Breast epithelium (tissue), 4 donors: ENCODE results near the gene GPR55. TPM values are rescaled to one million over a fixed set of nuclear protein-coding genes. Genes with fewer than 3 reads are reported as not detected.

Source experiments
- DNase-seq, 2 donors: peaks; one replicate each; pipeline ENCODE4 v3.0.0-alpha.2; 2019; ENCODE audit warnings: low spot score in 2 of 2
- H3K27ac ChIP-seq, 2 donors: fragments of 200-600 bp; sonication (generic) in 1 of 2; one replicate each; pipeline ENCODE4 v1.5.1; 2016 to 2019; ENCODE audit warnings: mild to moderate bottlenecking in 1 of 2
- H3K27me3 ChIP-seq, 2 donors: fragments of 200-600 bp; sonication (generic) in 1 of 2; one replicate each; pipeline versions ENCODE4 v1.5.1 to v1.6.0; 2017 to 2019; ENCODE audit warnings: control low read depth in 1 of 2, mild to moderate bottlenecking in 1 of 2
- H3K36me3 ChIP-seq: fragments of 200-600 bp; one replicate; pipeline ENCODE4 v1.5.1; 2019
- H3K4me1 ChIP-seq, 2 donors: fragments of 200-600 bp; sonication (generic); one replicate each; pipeline ENCODE4 v1.5.1; 2016 to 2019; ENCODE audit warnings: control low read depth in 1 of 2
- H3K4me3 ChIP-seq, 3 donors: fragments of 200-600 bp; sonication (generic); 1 replicate in 2 of 3; 2 replicates in 1 of 3; pipeline ENCODE4 v1.5.1; 2016 to 2019; ENCODE audit warnings: mild to moderate bottlenecking in 3 of 3, moderate library complexity in 2 of 3
- H3K9me3 ChIP-seq, 2 donors: fragments of 200-600 bp; sonication (generic) in 1 of 2; one replicate each; pipeline ENCODE4 v1.5.1; 2016 to 2019; ENCODE audit warnings: control low read depth in 1 of 2
- POLR2A ChIP-seq: fragments of 450-650 bp; IDR thresholded peaks from one replicate; pipeline ENCODE4 v1.6.1; 2016; ENCODE audit warnings: antibody characterized with exemption, mild to moderate bottlenecking, moderate library complexity
- POLR2AphosphoS5 ChIP-seq, 3 donors: sonication (generic); formaldehyde crosslinking; IDR thresholded peaks; one replicate each; pipeline ENCODE4 v1.6.1; 2017; ENCODE audit warnings: antibody characterized with exemption in 3 of 3
- intact Hi-C: fragments of 100-400 bp; cut with DNase I; formaldehyde crosslinking; loops from one replicate; pipeline ENCODE4 v1.15.1; 2023; ENCODE audit warnings: low total_unique reads
- total RNA-seq, 3 donors: library from RNA; depleted of rRNA; stranded (reverse); fragments of >200 nt; gene quantifications; one replicate each; pipeline ENCODE4 v1.1.0, GENCODE V29; 2016
- TF ChIP-seq, protein P1 (sequence below), 3 donors: fragments of 450-650 bp; IDR thresholded peaks; one replicate each; pipeline ENCODE4 v1.5.1; 2016 to 2017; ENCODE audit warnings: antibody characterized with exemption in 3 of 3, mild to moderate bottlenecking in 3 of 3, moderate library complexity in 3 of 3

Gene GPR55
- total RNA-seq, 3 donors from 2014 or later, result 0.16 to 0.44 TPM; not detected in 1

DNA sequence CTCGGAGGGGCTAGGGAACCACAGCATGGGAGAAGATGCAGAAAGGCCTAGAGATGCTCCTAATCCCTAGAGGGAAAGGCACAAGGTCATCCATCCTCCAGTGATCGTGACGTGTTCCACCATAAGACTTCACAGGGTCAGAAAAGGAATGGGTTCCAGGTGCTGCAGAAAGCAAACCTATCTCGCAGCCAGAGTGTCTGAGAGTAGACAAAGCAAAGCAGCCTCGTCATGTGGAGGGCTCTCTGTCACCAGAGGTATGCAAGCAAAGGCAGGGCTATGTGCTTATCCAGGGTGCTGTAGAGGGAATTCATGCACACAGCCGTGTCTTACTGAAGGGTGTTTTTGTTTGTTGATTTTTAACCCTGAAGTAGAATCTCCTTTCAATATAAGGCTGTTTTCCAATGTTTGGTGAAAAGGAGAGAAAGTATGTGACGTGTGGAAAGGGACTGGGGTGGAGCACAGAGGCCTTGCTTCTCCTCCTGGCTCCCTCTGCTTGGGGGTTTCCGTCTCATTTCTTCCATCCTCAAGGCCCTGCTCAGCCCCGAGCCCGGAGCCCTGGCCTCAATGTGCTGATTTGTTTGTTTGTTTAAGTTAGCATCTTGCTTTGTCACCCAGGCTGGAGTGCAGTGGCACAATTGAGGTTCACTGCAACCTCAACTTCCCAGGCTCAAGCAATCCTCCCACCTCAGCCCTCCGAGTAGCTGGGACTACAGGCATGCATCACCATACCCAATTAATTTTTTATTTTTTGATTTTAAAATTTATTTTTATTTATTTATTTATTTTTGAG, 3.0 kb downstream of the GPR55 start:
- Histone ChIP-seq H3K4me1 (no peaks in the 10 kb centered on the region), H3K4me3 (no peak overlapping the region), H3K27ac (no peak overlapping the region), H3K36me3 (no peaks in the 10 kb centered on the region), H3K9me3 (no peaks in the 10 kb centered on the region), H3K27me3 (no peaks in the 10 kb centered on the region)
- peak in 1 of 2 donors; percentile 30 for DNase-seq
- intact Hi-C loops, result no loop called here
- no peak for TF ChIP-seq POLR2AphosphoS5 (IDR thresholded peaks at IDR 0.05)
- TF ChIP-seq, protein P1, sequence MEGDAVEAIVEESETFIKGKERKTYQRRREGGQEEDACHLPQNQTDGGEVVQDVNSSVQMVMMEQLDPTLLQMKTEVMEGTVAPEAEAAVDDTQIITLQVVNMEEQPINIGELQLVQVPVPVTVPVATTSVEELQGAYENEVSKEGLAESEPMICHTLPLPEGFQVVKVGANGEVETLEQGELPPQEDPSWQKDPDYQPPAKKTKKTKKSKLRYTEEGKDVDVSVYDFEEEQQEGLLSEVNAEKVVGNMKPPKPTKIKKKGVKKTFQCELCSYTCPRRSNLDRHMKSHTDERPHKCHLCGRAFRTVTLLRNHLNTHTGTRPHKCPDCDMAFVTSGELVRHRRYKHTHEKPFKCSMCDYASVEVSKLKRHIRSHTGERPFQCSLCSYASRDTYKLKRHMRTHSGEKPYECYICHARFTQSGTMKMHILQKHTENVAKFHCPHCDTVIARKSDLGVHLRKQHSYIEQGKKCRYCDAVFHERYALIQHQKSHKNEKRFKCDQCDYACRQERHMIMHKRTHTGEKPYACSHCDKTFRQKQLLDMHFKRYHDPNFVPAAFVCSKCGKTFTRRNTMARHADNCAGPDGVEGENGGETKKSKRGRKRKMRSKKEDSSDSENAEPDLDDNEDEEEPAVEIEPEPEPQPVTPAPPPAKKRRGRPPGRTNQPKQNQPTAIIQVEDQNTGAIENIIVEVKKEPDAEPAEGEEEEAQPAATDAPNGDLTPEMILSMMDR (IDR thresholded peaks at IDR 0.05), result no peak
- TF ChIP-seq POLR2A, result no peak

- Histone ChIP-seq H3K36me3 (no peaks in the 10 kb centered on the region), H3K9me3 (no peaks in the 10 kb centered on the region), H3K4me3 (no peak overlapping the region), H3K27ac (no peak overlapping the region), H3K4me1 (no peaks in the 10 kb centered on the region), H3K27me3 (no peaks in the 10 kb centered on the region)
- intact Hi-C loops, result no loop called here
- DNase-seq, result no peak
- no peak for TF ChIP-seq POLR2AphosphoS5 (IDR thresholded peaks at IDR 0.05)
- TF ChIP-seq, protein P1 (IDR thresholded peaks at IDR 0.05), result no peak
Observed at GRCh38 chr2:230920167-230920566, 4.9 kb downstream of the GPR55 start.

- Histone ChIP-seq H3K9me3 (no peaks in the 10 kb centered on the region), H3K4me3 (no peak overlapping the region), H3K36me3 (no peaks in the 10 kb centered on the region), H3K27me3 (no peaks in the 10 kb centered on the region), H3K4me1 (no peaks in the 10 kb centered on the region), H3K27ac (no peak overlapping the region)
- intact Hi-C loops, result no loop called here
- TF ChIP-seq POLR2A (no peak), POLR2AphosphoS5 (IDR thresholded peaks at IDR 0.05) (no peak)
- TF ChIP-seq, protein P1 (IDR thresholded peaks at IDR 0.05), result no peak
- no peak for DNase-seq
Observed at GRCh38 chr2:230919681-230920080, 5.4 kb downstream of the GPR55 start.

DNA sequence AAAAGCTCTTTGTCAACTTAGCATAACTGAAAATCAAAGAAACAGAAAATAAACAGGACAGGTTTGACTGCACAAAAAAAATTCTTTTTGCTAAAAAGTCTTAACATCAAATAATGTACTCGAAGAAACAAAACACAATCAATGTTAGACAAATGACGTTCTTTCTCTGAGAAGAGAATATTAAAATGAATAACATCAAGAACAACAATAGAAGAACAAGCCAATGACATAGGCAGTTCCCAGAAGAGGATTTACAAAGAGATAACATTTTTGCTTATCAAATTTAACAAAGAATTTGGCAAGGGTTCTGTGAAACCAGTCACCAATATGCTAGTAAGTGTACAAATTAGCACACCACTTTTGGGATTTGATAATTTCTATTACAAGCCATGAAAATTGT, 5.8 kb downstream of the GPR55 start:
- DNase-seq, result no peak
- intact Hi-C loops, result no loop called here
- Histone ChIP-seq H3K9me3 (no peaks in the 10 kb centered on the region), H3K36me3 (no peaks in the 10 kb centered on the region), H3K27ac (no peak overlapping the region), H3K4me1 (no peaks in the 10 kb centered on the region), H3K4me3 (no peak overlapping the region), H3K27me3 (no peaks in the 10 kb centered on the region)
- TF ChIP-seq POLR2AphosphoS5 (IDR thresholded peaks at IDR 0.05) (no peak), POLR2A (no peak)
- TF ChIP-seq, protein P1 (IDR thresholded peaks at IDR 0.05), result no peak

- intact Hi-C loops, result no loop called here
- H3K9me3 ChIP-seq, result no peaks in the 10 kb centered on the region
- DNase-seq, result peak in 1 of 2 donors; percentile 20
- H3K4me1 ChIP-seq, result no peaks in the 10 kb centered on the region
- no peaks in the 10 kb centered on the region for H3K36me3 ChIP-seq
- no peak overlapping the region for H3K4me3 ChIP-seq
- H3K27ac ChIP-seq, result no peak overlapping the region
- TF ChIP-seq, protein P1 (IDR thresholded peaks at IDR 0.05), result no peak
- TF ChIP-seq POLR2A (no peak), POLR2AphosphoS5 (IDR thresholded peaks at IDR 0.05) (no peak)
- no peaks in the 10 kb centered on the region for H3K27me3 ChIP-seq
Observed at GRCh38 chr2:230916218-230916617, 8.8 kb downstream of the GPR55 start.
